Measurements from ENCODE around the gene TRIM43.
"Not testable (repeated sequence)": the region's sequence is repeated elsewhere in the genome, so short reads cannot be mapped to it uniquely, and the experiment has no call there.

GRCh38 chr2:95640515-95641288 lies 48.9 kb downstream of the TRIM43 start:
- TF ChIP-seq POLR2A (IDR thresholded peaks at IDR 0.05; ENCODE audit: extremely low read depth, insufficient read length); MYC (IDR thresholded peaks at IDR 0.05; ENCODE audit: low read depth, low read length): not testable (repeated sequence)
- TF ChIP-seq, protein P1, sequence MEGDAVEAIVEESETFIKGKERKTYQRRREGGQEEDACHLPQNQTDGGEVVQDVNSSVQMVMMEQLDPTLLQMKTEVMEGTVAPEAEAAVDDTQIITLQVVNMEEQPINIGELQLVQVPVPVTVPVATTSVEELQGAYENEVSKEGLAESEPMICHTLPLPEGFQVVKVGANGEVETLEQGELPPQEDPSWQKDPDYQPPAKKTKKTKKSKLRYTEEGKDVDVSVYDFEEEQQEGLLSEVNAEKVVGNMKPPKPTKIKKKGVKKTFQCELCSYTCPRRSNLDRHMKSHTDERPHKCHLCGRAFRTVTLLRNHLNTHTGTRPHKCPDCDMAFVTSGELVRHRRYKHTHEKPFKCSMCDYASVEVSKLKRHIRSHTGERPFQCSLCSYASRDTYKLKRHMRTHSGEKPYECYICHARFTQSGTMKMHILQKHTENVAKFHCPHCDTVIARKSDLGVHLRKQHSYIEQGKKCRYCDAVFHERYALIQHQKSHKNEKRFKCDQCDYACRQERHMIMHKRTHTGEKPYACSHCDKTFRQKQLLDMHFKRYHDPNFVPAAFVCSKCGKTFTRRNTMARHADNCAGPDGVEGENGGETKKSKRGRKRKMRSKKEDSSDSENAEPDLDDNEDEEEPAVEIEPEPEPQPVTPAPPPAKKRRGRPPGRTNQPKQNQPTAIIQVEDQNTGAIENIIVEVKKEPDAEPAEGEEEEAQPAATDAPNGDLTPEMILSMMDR (IDR thresholded peaks at IDR 0.05; ENCODE audit: low read depth, low read length) = not testable (repeated sequence)
- TF ChIP-seq, protein P2, sequence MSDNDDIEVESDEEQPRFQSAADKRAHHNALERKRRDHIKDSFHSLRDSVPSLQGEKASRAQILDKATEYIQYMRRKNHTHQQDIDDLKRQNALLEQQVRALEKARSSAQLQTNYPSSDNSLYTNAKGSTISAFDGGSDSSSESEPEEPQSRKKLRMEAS (IDR thresholded peaks at IDR 0.05; ENCODE audit: low read depth, low read length) = not testable (repeated sequence)

Data from NB4 (cell line).